Subcutaneous abdominal adipose tissue (tissue), 5 donors: ENCODE results near the gene MYOT.

Source experiments
- H3K27ac ChIP-seq: one replicate; pipeline ENCODE4 v1.7.0; 2013; ENCODE audit warnings: low read depth, mild to moderate bottlenecking, inconsistent platforms, low read length, moderate library complexity
- H3K27me3 ChIP-seq, 5 donors: one replicate each; pipeline ENCODE4 v1.7.0; 2013; ENCODE audit warnings: low read length in 5 of 5, inconsistent platforms in 1 of 5; ENCODE audit not compliant: control insufficient read depth in 5 of 5, insufficient read depth in 4 of 5
- H3K36me3 ChIP-seq, 5 donors: one replicate each; pipeline ENCODE4 v1.7.0; 2013; ENCODE audit warnings: low read length in 5 of 5; ENCODE audit not compliant: control insufficient read depth in 5 of 5, insufficient read depth in 5 of 5
- H3K4me1 ChIP-seq, 5 donors: one replicate each; pipeline ENCODE4 v1.7.0; 2013; ENCODE audit warnings: low read length in 5 of 5, mild to moderate bottlenecking in 3 of 5, moderate library complexity in 1 of 5; ENCODE audit not compliant: control insufficient read depth in 5 of 5, insufficient read depth in 5 of 5
- H3K4me3 ChIP-seq, 5 donors: one replicate each; pipeline ENCODE4 v1.7.0; 2013; ENCODE audit warnings: low read length in 5 of 5, low read depth in 1 of 5
- H3K9ac ChIP-seq, 5 donors: one replicate each; pipeline ENCODE4 v1.7.0; 2013; ENCODE audit warnings: low read length in 5 of 5, mild to moderate bottlenecking in 4 of 5, moderate library complexity in 3 of 5
- H3K9me3 ChIP-seq, 5 donors: one replicate each; pipeline ENCODE4 v1.7.0; 2013; ENCODE audit warnings: low read length in 5 of 5; ENCODE audit not compliant: control insufficient read depth in 5 of 5
- donor health status: healthy.
- donor health status: healthy.
- donor health status: healthy.
- donor health status: healthy.
- donor health status: healthy.

The MYOT gene

DNA sequence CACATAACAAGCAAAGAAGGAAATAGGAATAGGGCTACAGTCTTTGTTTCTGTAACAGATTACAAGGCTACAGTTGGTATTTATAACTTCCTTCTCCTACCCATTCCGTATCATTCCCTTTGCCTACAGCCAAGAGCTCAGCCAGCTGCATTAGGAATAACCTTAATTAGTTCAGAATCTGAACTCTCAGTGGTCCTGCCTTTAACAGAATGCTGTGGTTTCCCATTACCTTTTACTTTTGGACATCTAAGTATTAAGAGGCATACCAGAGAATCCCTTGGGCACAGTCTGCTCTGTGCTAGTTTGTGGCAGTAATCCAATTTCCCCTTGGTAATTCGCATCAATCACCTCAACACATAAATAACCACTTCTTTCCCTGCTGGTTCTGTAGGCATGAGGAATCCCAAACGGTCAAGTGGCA, 65.8 kb downstream of the MYOT start:
- Histone ChIP-seq H3K9me3 (no peaks in the 10 kb centered on the region), H3K4me1 (peaks cover 0 to 6% (median 0%) of the 10 kb centered on the region in 5 donors), H3K36me3 (peaks cover 9 to 15% (median 13%) of the 10 kb centered on the region in 5 donors), H3K27ac (no peak overlapping the region), H3K9ac (no peak overlapping the region), H3K27me3 (no peaks in the 10 kb centered on the region), H3K4me3 (no peak overlapping the region)

DNA sequence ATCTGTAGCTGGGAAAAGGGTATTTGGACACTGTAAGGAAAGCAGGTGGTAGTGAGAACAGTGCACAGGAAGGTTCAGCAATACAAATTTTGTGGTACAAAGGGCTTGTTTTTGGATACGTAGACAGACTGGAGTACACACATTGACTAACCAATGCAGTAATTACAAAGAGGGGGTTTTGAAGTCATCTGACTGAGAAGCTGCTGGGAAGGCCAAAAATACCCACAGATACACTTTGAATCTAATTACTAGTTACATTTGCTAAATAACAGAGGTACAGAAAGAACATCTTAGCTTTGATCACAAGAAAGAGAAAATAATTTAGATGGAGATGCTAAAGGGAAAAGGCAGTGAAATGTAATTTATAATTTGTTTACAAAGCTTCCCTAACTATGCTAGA, 67.5 kb downstream of the MYOT start:
- H3K4me3 ChIP-seq = no peak overlapping the region
- peaks cover 0 to 6% (median 0%) of the 10 kb centered on the region in 5 donors for H3K4me1 ChIP-seq
- no peaks in the 10 kb centered on the region for H3K27me3 ChIP-seq
- no peaks in the 10 kb centered on the region for H3K9me3 ChIP-seq
- no peak overlapping the region for H3K27ac ChIP-seq
- no peak overlapping the region for H3K9ac ChIP-seq
- H3K36me3 ChIP-seq = peaks cover 26 to 32% (median 30%) of the 10 kb centered on the region in 5 donors

DNA sequence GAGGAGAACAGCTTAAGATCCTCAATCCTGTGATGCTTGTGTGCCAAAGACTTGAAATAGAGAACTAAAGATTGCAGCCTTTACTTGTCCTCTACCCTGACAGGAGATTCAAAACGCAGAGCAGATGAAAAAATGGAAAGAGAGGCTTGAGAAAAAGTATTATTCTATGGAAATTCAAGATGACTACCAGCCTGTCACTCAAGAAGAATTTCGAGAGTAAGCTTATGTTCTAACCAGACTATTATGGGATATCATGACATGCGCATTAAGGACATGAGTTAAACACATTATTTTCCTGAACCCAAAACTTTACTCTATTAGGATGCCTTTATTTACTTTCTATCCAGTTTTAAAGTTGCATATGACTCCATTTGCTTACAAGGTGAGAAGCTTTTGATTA, 68.0 kb downstream of the MYOT start:
- no peaks in the 10 kb centered on the region for H3K27me3 ChIP-seq

More for the DNA sequence above, 68.0 kb downstream of the MYOT start:
- H3K36me3 ChIP-seq = peaks cover 31 to 36% (median 33%) of the 10 kb centered on the region in 5 donors
- no peak overlapping the region for H3K27ac ChIP-seq
- H3K9me3 ChIP-seq = no peaks in the 10 kb centered on the region
- no peak overlapping the region for H3K9ac ChIP-seq
- H3K4me3 ChIP-seq = no peak overlapping the region
- peaks cover 0 to 6% (median 0%) of the 10 kb centered on the region in 5 donors for H3K4me1 ChIP-seq
